HG02973 (cell line): ENCODE data around the gene CARD16.
"Not testable (repeated sequence)": the region's sequence is repeated elsewhere in the genome, so short reads cannot be mapped to it uniquely, and the experiment has no call there.

Experiments used
- ATAC-seq: cut with Tn5 transposase; IDR thresholded peaks from one replicate; pipeline ENCODE4 v1.9.1; 2021; ENCODE audit warnings: moderate library complexity; ENCODE audit not compliant: unreplicated experiment

CARD16 gene

GRCh38 chr11:105051559-105051958 lies 6.4 kb upstream of the CARD16 start:
- no peak for ATAC-seq

- no peak for ATAC-seq
Observed at GRCh38 chr11:105049481-105049880, 4.3 kb upstream of the CARD16 start.

GRCh38 chr11:105046898-105047579 lies 1.9 kb upstream of the CARD16 start:
- ATAC-seq, result no peak

DNA sequence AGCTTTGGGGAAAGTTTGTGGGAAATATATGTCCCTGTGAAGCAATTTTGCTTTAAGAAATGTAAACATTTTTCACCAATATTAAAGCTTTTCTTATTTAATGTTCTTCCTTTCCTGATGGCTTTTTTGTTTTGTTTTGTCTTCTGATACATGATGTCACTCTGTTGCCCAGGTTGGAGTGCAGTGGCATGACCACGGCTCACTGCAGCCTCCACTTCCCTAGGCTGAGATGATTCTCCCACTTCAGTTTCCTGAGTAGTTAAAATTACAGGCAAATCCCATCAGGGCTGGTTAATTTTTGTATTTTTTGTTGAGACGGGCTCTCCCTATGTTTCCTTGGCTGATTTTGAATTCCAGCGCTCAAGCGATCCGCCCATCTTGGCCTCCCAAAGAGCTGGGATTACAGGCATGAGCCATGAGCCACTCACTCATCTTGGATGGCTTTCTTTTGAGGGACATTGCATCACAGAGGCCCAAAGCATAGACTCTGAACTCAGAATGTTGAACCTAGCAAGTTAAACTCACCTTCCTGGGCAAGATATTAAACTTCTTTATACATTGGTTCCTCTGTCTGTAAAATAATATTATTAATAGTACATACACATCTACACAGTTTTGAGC lies 651 bp upstream of the CARD16 start:
- ATAC-seq, result no peak

GRCh38 chr11:105042178-105042577 lies 3.0 kb downstream of the CARD16 start:
- no peak for ATAC-seq

GRCh38 chr11:105040703-105041102 lies 4.4 kb downstream of the CARD16 start:
- ATAC-seq, result no peak

DNA sequence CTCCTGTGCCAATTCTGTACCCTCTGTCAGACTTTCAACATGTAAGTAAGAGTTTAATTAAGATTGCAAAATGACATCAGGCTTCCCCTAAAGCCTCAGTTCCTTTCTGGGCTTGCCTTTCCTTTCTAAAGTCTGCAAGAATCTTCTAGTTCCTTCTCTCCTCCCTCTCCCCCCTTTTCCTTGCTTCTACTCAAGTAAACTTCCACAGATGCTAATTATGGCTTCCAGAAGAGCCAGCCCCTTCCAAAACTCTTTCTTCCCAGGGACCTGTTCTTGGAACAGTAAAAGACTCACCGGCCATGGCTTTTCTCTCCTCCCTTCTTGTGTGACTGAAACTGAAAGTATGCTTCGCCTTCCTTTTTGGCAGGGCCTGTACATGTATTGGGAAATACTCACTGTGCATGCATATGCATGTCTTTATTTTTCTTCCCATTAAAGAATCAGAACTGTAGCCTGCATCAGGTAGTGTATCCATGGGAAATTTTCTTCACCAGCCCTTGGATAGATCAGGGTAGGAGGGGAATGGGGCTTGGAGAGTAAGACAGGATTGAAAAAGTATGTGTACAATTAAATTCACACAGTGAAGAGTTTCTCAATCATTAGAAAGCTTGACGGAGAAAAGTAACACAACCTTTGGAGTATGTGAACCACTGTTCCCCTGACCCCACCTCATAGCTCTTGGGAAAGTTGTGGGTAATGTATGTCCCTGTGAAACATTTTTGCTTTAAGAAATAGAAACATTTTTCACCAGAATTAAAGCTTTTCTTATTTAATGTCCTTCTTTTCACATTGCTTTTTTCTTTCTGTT lies 10.1 kb downstream of the CARD16 start, which contains the start of gene CASP1:
Gene CASP1 (minus strand): TSS at position 332 of the 808 bp plus-strand sequence. CDS start 31 bp downstream, at position 301.
- ATAC-seq, result peak; percentile 94

DNA sequence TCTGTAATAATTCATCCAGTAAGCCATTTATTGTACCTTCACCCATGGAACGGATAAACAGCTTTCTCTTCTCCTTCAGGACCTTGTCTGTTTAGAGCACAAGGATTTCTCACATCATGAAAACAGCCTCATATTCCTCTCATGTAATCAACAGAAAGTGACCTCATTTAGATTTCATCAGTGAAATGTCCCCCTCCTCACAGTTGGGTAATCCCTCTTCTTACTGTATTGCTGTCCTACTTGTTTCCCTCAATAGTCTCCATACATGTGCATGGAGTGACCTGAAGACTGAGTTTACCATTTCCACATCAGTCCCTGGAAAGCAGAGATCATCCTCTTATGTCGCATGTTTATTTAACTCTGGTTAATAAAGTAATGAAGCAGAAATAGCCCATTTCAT lies 10.7 kb downstream of the CARD16 start:
- ATAC-seq, result not testable (repeated sequence)

DNA sequence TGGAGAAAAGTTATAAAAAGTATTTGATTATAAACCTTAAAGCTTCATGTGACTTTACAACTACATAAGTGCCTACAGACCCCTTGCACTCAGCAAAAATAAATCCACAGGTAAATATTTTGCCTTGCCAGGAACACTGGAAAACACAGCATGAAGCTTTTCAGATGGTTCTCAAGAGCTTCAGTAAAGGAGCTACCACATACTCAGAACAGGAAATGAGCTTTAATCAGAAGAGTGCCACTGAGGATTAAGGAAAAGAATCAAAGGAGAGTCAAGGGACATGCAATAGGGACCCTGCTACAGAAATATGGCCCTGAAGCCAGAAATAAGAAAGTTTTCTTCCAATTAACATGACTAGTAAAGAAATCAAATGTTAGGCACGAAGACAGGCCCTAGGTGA lies 11.4 kb downstream of the CARD16 start:
- no peak for ATAC-seq

GRCh38 chr11:105033343-105033742 lies 11.8 kb downstream of the CARD16 start:
- ATAC-seq, result no peak

DNA sequence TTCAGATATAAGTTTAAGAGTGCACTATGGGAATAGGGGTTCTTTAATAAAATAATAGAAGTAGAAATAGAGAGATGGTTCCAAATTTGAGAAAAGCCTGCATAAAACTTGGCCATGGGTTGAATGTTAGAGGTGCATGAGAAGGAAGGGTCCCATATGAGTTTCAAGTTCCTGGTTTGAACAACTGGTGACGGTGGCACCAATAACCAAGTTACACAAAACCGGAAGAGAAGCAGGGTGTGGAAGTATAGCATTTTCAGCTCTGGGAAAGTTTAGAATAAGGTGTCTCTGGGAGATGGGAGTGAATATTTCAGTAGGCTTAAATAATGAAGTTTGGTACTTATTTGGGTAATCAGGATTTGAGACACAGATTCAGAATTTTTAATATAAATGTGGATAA lies 12.6 kb downstream of the CARD16 start:
- no peak for ATAC-seq

- ATAC-seq, result no peak
Observed at GRCh38 chr11:105027678-105028077, 17.5 kb downstream of the CARD16 start.

GRCh38 chr11:105024394-105024793 lies 20.7 kb downstream of the CARD16 start:
- ATAC-seq, result no peak

DNA sequence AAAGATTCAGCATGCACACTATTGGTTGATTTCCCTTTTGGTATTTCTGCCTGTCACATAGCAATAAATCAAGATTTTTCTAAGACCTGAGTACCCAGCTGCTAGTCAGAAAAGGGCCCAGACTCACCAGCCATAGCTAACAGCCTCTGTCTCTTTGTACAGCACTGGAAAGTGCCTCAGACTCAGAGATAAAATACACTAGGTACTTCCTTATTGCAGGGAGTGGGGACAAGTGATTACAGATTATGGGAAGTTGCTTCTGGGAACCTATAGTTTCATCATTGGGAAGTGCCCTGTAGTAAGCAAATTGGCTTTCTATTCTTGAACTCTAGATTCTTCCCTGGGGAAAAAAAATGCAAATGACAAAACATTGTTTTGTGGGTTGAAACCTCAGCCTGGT lies 22.1 kb downstream of the CARD16 start, which contains the start of gene CASP5:
Gene CASP5 (minus strand): TSS at position 166 of the 400 bp plus-strand sequence. CDS start 32 bp downstream, at position 134.
- no peak for ATAC-seq

DNA sequence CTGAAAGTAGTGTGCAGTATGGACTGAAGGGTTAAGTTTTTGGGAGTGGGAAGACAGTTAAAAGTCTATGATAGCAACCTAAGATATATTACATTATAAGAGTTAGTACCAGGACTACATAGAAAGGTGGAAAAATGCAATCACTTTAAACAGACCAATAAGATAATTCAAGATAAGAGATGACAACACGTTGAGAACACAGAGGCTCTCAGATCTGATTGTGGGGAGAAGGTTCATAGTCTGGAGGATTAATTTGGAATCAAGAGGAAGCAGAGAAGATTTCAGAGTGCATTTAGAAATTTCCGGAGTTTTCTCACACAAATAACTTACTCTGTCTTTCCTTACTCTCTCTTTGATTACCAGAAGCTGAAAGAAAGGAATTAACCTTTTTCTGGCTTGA lies 22.6 kb downstream of the CARD16 start:
- no peak for ATAC-seq

GRCh38 chr11:105007463-105007862 lies 37.7 kb downstream of the CARD16 start:
- no peak for ATAC-seq

DNA sequence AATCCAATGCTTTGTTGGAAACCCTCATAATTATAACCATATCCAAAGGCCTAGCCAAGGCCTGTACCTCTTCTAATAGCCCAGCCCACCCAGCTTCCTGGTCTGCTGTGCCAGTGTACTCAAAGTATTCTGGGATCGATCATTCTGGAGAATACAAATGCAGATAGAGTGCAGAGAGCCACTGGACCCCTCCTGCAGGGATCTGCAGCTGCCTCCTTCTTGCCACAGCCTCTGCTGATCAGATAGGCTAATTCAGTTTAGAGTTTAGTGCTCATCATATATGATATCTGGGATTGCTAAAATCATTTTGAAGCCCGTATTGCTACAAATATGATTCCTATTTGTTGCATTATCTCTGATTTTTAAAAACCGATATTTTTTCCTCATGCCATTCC lies 39.7 kb downstream of the CARD16 start:
- no peak for ATAC-seq

DNA sequence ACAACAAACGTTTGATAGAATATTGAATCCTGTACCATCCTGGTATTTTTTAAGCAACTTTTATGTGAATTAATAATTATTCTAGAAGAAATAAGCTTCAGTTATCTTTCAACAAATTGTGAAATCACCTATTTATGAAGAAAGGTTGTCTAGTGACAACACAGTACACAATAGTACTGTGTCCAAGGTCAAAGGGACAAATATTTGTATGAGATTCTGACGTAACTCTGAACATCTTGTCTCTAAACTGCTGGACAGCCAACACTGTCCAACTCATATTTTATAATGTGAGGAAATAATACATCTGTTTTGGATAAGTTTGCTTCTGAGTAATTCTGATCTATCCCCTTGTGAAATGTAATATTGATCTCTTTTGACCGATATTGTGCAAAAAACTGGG lies 41.1 kb downstream of the CARD16 start:
- ATAC-seq, result no peak

DNA sequence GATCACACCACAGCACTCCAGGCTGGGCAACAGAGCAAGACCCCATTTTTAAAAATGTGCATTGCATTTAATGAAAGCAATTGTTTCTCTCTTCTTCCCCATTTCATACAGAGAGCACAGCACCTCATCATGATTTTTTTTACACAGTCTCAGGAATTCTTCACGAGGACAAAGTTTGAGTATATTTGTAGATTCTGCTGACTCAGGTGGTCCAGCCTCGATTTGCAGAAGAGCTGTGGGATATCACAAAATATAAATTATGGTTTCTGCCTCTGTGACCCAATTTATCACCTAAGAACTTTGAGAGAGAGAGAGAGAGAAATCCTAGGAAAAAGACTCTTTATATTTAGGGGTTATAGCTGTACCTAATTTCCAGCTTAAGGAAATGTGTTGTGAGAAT lies 42.0 kb downstream of the CARD16 start:
- no peak for ATAC-seq

- ATAC-seq, result peak; percentile 89
Observed at GRCh38 chr11:105000797-105001196, 44.3 kb downstream of the CARD16 start.

DNA sequence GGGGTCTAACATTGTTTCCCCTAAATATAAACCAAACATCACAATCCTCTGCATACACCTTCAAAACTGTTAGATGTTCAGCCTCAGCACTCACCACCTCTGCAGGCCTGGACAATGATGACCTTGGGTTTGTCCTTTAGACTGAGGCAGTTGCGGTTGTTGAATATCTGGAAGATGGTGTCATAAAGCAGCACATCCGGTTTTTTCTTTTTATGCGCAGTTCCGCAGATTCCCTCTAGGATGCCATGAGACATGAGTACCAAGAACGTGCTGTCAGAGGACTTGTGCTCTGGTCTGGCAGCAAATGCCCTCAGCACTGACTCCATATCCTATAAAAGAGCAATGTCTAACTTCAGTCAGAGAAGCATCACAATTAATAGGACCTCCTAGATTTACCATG lies 45.0 kb downstream of the CARD16 start:
- ATAC-seq, result no peak

DNA sequence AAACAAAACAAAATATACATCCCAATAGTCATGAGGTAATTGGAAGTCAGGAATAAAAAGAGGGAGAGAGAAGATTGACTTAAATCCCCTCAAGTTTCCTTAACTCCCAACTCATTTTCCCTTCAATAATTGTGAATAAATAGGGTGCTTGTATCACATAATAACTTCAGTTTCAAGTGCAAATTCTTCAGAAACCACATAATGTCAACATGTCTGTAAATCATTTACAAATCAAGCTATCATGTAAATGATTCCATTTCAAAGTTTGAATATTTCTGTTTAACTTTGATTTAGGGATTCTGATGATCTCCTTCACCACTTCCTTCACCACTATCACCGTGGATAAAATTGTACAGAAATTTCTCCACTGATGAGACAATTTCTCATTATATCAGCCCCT lies 45.4 kb downstream of the CARD16 start:
- ATAC-seq, result no peak
